ENCODE measurements around the gene RDH13.

Gene RDH13

GRCh38 chr19:55071129-55071502 is 8.2 kb upstream of the RDH13 start:
- TF ChIP-seq CTCF (IDR thresholded peaks at IDR 0.05; ENCODE audit: low read depth, low read length): no peak
- H3K36me3 ChIP-seq: no peaks in the 10 kb centered on the region
- no peak overlapping the region for H3K4me3 ChIP-seq (ENCODE audit: low read depth, low read length)
- no peaks in the 10 kb centered on the region for H3K4me1 ChIP-seq
- H3K9me3 ChIP-seq: no peaks in the 10 kb centered on the region
- H3K27me3 ChIP-seq: peaks cover 54% of the 10 kb centered on the region
- DNase-seq: no peak

GRCh38 chr19:55070466-55071128 is 7.6 kb upstream of the RDH13 start:
- no peak for DNase-seq
- Histone ChIP-seq H3K27me3 (peaks cover 54% of the 10 kb centered on the region), H3K9me3 (no peaks in the 10 kb centered on the region), H3K4me3 (ENCODE audit: low read depth, low read length) (no peak overlapping the region), H3K4me1 (no peaks in the 10 kb centered on the region), H3K36me3 (no peaks in the 10 kb centered on the region)
- TF ChIP-seq CTCF (IDR thresholded peaks at IDR 0.05; ENCODE audit: low read depth, low read length): no peak

- peaks cover 54% of the 10 kb centered on the region for H3K27me3 ChIP-seq
- TF ChIP-seq CTCF (IDR thresholded peaks at IDR 0.05; ENCODE audit: low read depth, low read length): no peak
- no peak overlapping the region for H3K4me3 ChIP-seq (ENCODE audit: low read depth, low read length)
- no peak for DNase-seq
- no peaks in the 10 kb centered on the region for H3K9me3 ChIP-seq
- H3K4me1 ChIP-seq: no peaks in the 10 kb centered on the region
- no peaks in the 10 kb centered on the region for H3K36me3 ChIP-seq
Observed at GRCh38 chr19:55069865-55070197, 6.9 kb upstream of the RDH13 start.

- H3K36me3 ChIP-seq: no peaks in the 10 kb centered on the region
- H3K27me3 ChIP-seq: peaks cover 54% of the 10 kb centered on the region
- no peak for TF ChIP-seq CTCF (IDR thresholded peaks at IDR 0.05; ENCODE audit: low read depth, low read length)
- no peaks in the 10 kb centered on the region for H3K9me3 ChIP-seq
- H3K4me1 ChIP-seq: no peaks in the 10 kb centered on the region
- DNase-seq: no peak
- no peak overlapping the region for H3K4me3 ChIP-seq (ENCODE audit: low read depth, low read length)
Observed at GRCh38 chr19:55068950-55069864, 6.3 kb upstream of the RDH13 start.

GRCh38 chr19:55067869-55068268 is 4.9 kb upstream of the RDH13 start:
- Histone ChIP-seq H3K4me1 (no peaks in the 10 kb centered on the region), H3K9me3 (no peaks in the 10 kb centered on the region), H3K27me3 (peaks cover 52% of the 10 kb centered on the region), H3K4me3 (ENCODE audit: low read depth, low read length) (no peak overlapping the region), H3K36me3 (no peaks in the 10 kb centered on the region)
- no peak for TF ChIP-seq CTCF (IDR thresholded peaks at IDR 0.05; ENCODE audit: low read depth, low read length)
- no peak for DNase-seq
